OCI-LY3 (cell line): ENCODE results near the gene CHST13.

ENCODE experiments used
- H2AFZ ChIP-seq: fragments of 200-600, 300-600 bp; shearing (Covaris generic); 2 replicates; pipeline ENCODE4 v1.6.0; 2014; ENCODE audit warnings: antibody characterized with exemption, low read depth, low read length
- H3K27ac ChIP-seq: fragments of 200-600, 300-600 bp; sonication (generic); 2 replicates; pipeline ENCODE4 v1.5.1; 2014; ENCODE audit warnings: mild to moderate bottlenecking, low read length, moderate library complexity, mixed read lengths
- H3K27me3 ChIP-seq: fragments of 200-600, 300-600 bp; sonication (generic); 2 replicates; pipeline ENCODE4 v1.6.1; 2014; ENCODE audit warnings: low read depth, low read length, mixed read lengths
- H3K36me3 ChIP-seq: fragments of 200-600, 300-600 bp; sonication (generic); replicated peaks from 2 replicates; pipeline ENCODE3; 2014; ENCODE audit warnings: low read depth, low read length, mixed read lengths
- H3K4me1 ChIP-seq: fragments of 300-600, 200-600 bp; sonication (generic); 2 replicates; pipeline ENCODE4 v1.6.1; 2014; ENCODE audit warnings: low read length, mixed read lengths
- H3K4me2 ChIP-seq: fragments of 200-600, 300-600 bp; sonication (generic); 2 replicates; pipeline ENCODE4 v1.6.1; 2014; ENCODE audit warnings: low read length, mixed read lengths
- H3K4me3 ChIP-seq: fragments of 300-600, 200-600 bp; sonication (generic); 2 replicates; pipeline ENCODE4 v1.5.1; 2014; ENCODE audit warnings: antibody characterized with exemption, mild to moderate bottlenecking, low read length, moderate library complexity
- H3K79me2 ChIP-seq: fragments of 300-600, 200-600 bp; shearing (Covaris generic); 2 replicates; pipeline ENCODE4 v1.6.1; 2014; ENCODE audit warnings: mild to moderate bottlenecking, low read length, mixed read lengths
- H3K9ac ChIP-seq: fragments of 300-600, 200-600 bp; shearing (Covaris generic); 2 replicates; pipeline ENCODE4 v1.6.0; 2014; ENCODE audit warnings: mild to moderate bottlenecking, low read length, moderate library complexity
- H3K9me3 ChIP-seq: fragments of 200-600, 300-600 bp; shearing (Covaris generic); 2 replicates; pipeline ENCODE4 v1.6.1; 2014; ENCODE audit warnings: low read length, mixed read lengths; ENCODE audit not compliant: insufficient read depth
- H4K20me1 ChIP-seq: fragments of 200-600, 300-600 bp; sonication (generic); 2 replicates; pipeline ENCODE4 v1.6.1; 2016; ENCODE audit warnings: low read length, mixed read lengths; ENCODE audit not compliant: insufficient read depth
- CTCF ChIP-seq: fragments of 200-600, 300-600 bp; sonication (generic); IDR thresholded peaks from 2 replicates; pipeline ENCODE4 v1.5.1; 2014; ENCODE audit warnings: antibody characterized with exemption, low read length, low read depth
- EZH2phosphoT487 ChIP-seq: fragments of 200-600 bp; shearing (Covaris generic); IDR thresholded peaks from 2 replicates; pipeline ENCODE4 v1.6.1; 2018; ENCODE audit warnings: antibody characterized with exemption, mixed run types, low read depth

The CHST13 gene

GRCh38 chr3:126543457-126544061, 19.6 kb downstream of the CHST13 start:
- Histone ChIP-seq H3K4me1 (no peaks in the 10 kb centered on the region), H3K27me3 (peaks cover 11% of the 10 kb centered on the region; the same call in 1 of the 2 replicates), H2AFZ (no peak overlapping the region), H3K4me3 (no peak overlapping the region), H3K9me3 (no peaks in the 10 kb centered on the region), H4K20me1 (no peaks in the 10 kb centered on the region), H3K79me2 (no peaks in the 10 kb centered on the region), H3K9ac (no peak overlapping the region), H3K4me2 (no peak overlapping the region), H3K36me3 (no peaks in the 10 kb centered on the region), H3K27ac (no peak overlapping the region)
- no peak for TF ChIP-seq EZH2phosphoT487
- TF ChIP-seq CTCF = no peak

- no peaks in the 10 kb centered on the region for H3K4me1 ChIP-seq
- H3K79me2 ChIP-seq = no peaks in the 10 kb centered on the region
- no peaks in the 10 kb centered on the region for H4K20me1 ChIP-seq
- H3K9ac ChIP-seq = no peak overlapping the region
- H3K27ac ChIP-seq = no peak overlapping the region
- no peak overlapping the region for H3K4me3 ChIP-seq
- peaks cover 11% of the 10 kb centered on the region; the same call in 1 of the 2 replicates for H3K27me3 ChIP-seq
- TF ChIP-seq EZH2phosphoT487 = no peak
- no peak for TF ChIP-seq CTCF
- no peaks in the 10 kb centered on the region for H3K9me3 ChIP-seq
- no peak overlapping the region for H3K4me2 ChIP-seq
- H2AFZ ChIP-seq = no peak overlapping the region
- H3K36me3 ChIP-seq = no peaks in the 10 kb centered on the region
Observed at GRCh38 chr3:126544596-126545281, 20.8 kb downstream of the CHST13 start.

- TF ChIP-seq CTCF (no peak), EZH2phosphoT487 (no peak)
- no peak overlapping the region for H3K9ac ChIP-seq
- H3K4me2 ChIP-seq = no peak overlapping the region
- H3K79me2 ChIP-seq = no peaks in the 10 kb centered on the region
- H4K20me1 ChIP-seq = no peaks in the 10 kb centered on the region
- no peaks in the 10 kb centered on the region for H3K36me3 ChIP-seq
- no peaks in the 10 kb centered on the region for H3K9me3 ChIP-seq
- no peak overlapping the region for H3K4me3 ChIP-seq
- H2AFZ ChIP-seq = no peak overlapping the region
- H3K27ac ChIP-seq = no peak overlapping the region
- no peaks in the 10 kb centered on the region for H3K4me1 ChIP-seq
- peaks cover 11% of the 10 kb centered on the region; the same call in 1 of the 2 replicates for H3K27me3 ChIP-seq
Observed at GRCh38 chr3:126545544-126545943, 21.6 kb downstream of the CHST13 start.

GRCh38 chr3:126546013-126546412, 22.1 kb downstream of the CHST13 start:
- no peak overlapping the region for H3K4me2 ChIP-seq
- H3K9ac ChIP-seq = no peak overlapping the region
- no peak overlapping the region for H2AFZ ChIP-seq
- H3K27me3 ChIP-seq = peaks cover 11% of the 10 kb centered on the region; the same call in 1 of the 2 replicates
- H4K20me1 ChIP-seq = no peaks in the 10 kb centered on the region
- no peaks in the 10 kb centered on the region for H3K4me1 ChIP-seq
- no peak overlapping the region for H3K4me3 ChIP-seq
- H3K79me2 ChIP-seq = no peaks in the 10 kb centered on the region
- H3K36me3 ChIP-seq = no peaks in the 10 kb centered on the region
- TF ChIP-seq EZH2phosphoT487 = no peak
- no peak for TF ChIP-seq CTCF
- H3K9me3 ChIP-seq = no peaks in the 10 kb centered on the region
- H3K27ac ChIP-seq = no peak overlapping the region
